Tibial nerve (tissue), 4 donors: ENCODE data around the gene APLP2. TPM values are rescaled to one million over a fixed set of nuclear protein-coding genes. Genes with fewer than 3 reads are reported as not detected.

Source experiments
- DNase-seq, 2 donors: peaks; one replicate each; pipeline ENCODE4 v3.0.0-alpha.2; 2019; ENCODE audit warnings: low spot score in 2 of 2
- H3K27ac ChIP-seq, 4 donors: fragments of 200-600 bp; sonication (generic) in 3 of 4; one replicate each; pipeline ENCODE4 v1.5.1; 2017 to 2019; ENCODE audit warnings: mild to moderate bottlenecking in 1 of 4
- H3K27me3 ChIP-seq, 2 donors: fragments of 200-600 bp; sonication (generic) in 1 of 2; one replicate each; pipeline versions ENCODE4 v1.5.1 to v1.6.0; 2017 to 2019
- H3K36me3 ChIP-seq, 3 donors: fragments of 200-600 bp; sonication (generic); one replicate each; pipeline ENCODE4 v1.5.1; 2018 to 2019
- H3K4me1 ChIP-seq, 4 donors: fragments of 200-600 bp; sonication (generic) in 3 of 4; one replicate each; pipeline ENCODE4 v1.5.1; 2017 to 2019
- H3K4me3 ChIP-seq, 4 donors: fragments of 200-600 bp; sonication (generic) in 3 of 4; one replicate each; pipeline ENCODE4 v1.5.1; 2017 to 2019; ENCODE audit warnings: mild to moderate bottlenecking in 1 of 4, moderate library complexity in 1 of 4
- H3K9me3 ChIP-seq, 4 donors: fragments of 200-600 bp; sonication (generic) in 3 of 4; one replicate each; pipeline ENCODE4 v1.5.1; 2017 to 2019
- CTCF ChIP-seq, 5 experiments: fragments of 200-600 bp in 3 of 5; fragments of 450-650 bp in 2 of 5; sonication (generic) in 3 of 5; IDR thresholded peaks; one replicate each; pipeline ENCODE4 v1.5.1; 2016 to 2019; ENCODE audit warnings: antibody characterized with exemption in 5 of 5, mild to moderate bottlenecking in 3 of 5, moderate library complexity in 2 of 5
- EP300 ChIP-seq, 2 donors: sonication (generic); formaldehyde crosslinking; IDR thresholded peaks; one replicate each; pipeline ENCODE4 v1.6.1; 2017; ENCODE audit warnings: antibody characterized with exemption in 2 of 2, mild to moderate bottlenecking in 1 of 2
- POLR2A ChIP-seq, 2 donors: fragments of 450-650 bp; IDR thresholded peaks; one replicate each; pipeline ENCODE4 v1.6.1; 2017; ENCODE audit warnings: antibody characterized with exemption in 2 of 2, mild to moderate bottlenecking in 2 of 2, moderate library complexity in 2 of 2
- WGBS, 2 donors: methylation state at CpG; one replicate each; pipeline ENCODE4 v1.1.5; 2018; 5-methylcytosine and 5-hydroxymethylcytosine counted together
- total RNA-seq, 4 donors: library from RNA; depleted of rRNA; stranded (reverse); fragments of >200 nt; gene quantifications; one replicate each; pipeline ENCODE4 v1.1.0, GENCODE V29; 2016

APLP2 gene
- total RNA-seq, 4 donors from 2014 or later, result 200 to 229 (median 212) TPM

- TF ChIP-seq POLR2A (IDR thresholded peaks at IDR 0.05), result no peak
- TF ChIP-seq EP300 (IDR thresholded peaks at IDR 0.05), result no peak
- peak; percentile 64 to 77 (median 68) for TF ChIP-seq CTCF (IDR thresholded peaks at IDR 0.05)
- peaks cover 0 to 88% (median 3%) of the 10 kb centered on the region in 3 donors for H3K36me3 ChIP-seq
- H3K4me3 ChIP-seq, result no peak overlapping the region
- H3K27ac ChIP-seq, result no peak overlapping the region
- H3K9me3 ChIP-seq, result no peaks in the 10 kb centered on the region
- 64 to 66% methylated on average over 9 of the region's 9 CpGs for WGBS, 2 donors
- peak in 1 of 2 donors; percentile 66 for DNase-seq
- H3K4me1 ChIP-seq, result no peaks in the 10 kb centered on the region
- no peaks in the 10 kb centered on the region for H3K27me3 ChIP-seq
Observed at GRCh38 chr11:130131961-130132850, 62.5 kb downstream of the APLP2 start.

GRCh38 chr11:130133716-130134115 is 64.0 kb downstream of the APLP2 start:
- peaks cover 0 to 87% (median 3%) of the 10 kb centered on the region in 3 donors for H3K36me3 ChIP-seq
- WGBS, 2 donors, result 95% methylated on average over 8 of the region's 8 CpGs

DNA sequence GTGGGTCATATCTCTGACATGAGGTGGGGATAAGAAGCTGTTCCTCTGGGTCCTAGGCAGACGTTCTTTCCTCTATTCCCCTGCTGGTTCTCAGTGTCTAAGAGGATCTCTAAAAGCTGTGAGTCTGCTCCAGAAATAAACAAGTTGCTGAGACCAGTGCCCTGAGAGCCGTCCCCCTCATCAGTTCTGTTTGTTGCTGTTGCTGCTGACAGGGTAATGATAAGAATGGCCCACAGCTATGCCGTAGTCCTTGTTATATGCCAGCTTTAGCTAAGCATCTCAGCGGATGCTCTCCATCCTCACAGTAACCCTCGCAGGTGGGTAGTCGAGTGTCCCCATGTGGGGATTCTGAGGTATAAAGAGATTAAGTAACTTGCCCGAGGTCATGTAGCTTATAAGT is 66.4 kb downstream of the APLP2 start:
- Histone ChIP-seq H3K27me3 (no peaks in the 10 kb centered on the region), H3K27ac (no peak overlapping the region), H3K9me3 (no peaks in the 10 kb centered on the region), H3K36me3 (peaks cover 0 to 89% (median 3%) of the 10 kb centered on the region in 3 donors), H3K4me1 (no peaks in the 10 kb centered on the region), H3K4me3 (no peak overlapping the region)
- WGBS, 2 donors, result 82 to 89% methylated on average over 7 of the region's 7 CpGs
- DNase-seq, result no peak
- no peak for TF ChIP-seq POLR2A (IDR thresholded peaks at IDR 0.05)
- TF ChIP-seq EP300 (IDR thresholded peaks at IDR 0.05), result no peak
- no peak for TF ChIP-seq CTCF (IDR thresholded peaks at IDR 0.05)

More at GRCh38 chr11:130133716-130134115, 64.0 kb downstream of the APLP2 start:
- Histone ChIP-seq H3K27me3 (no peaks in the 10 kb centered on the region), H3K9me3 (no peaks in the 10 kb centered on the region), H3K4me1 (no peaks in the 10 kb centered on the region), H3K4me3 (no peak overlapping the region), H3K27ac (no peak overlapping the region)
- no peak for DNase-seq
- no peak for TF ChIP-seq CTCF (IDR thresholded peaks at IDR 0.05)
- TF ChIP-seq EP300 (IDR thresholded peaks at IDR 0.05), result no peak
- no peak for TF ChIP-seq POLR2A (IDR thresholded peaks at IDR 0.05)

DNA sequence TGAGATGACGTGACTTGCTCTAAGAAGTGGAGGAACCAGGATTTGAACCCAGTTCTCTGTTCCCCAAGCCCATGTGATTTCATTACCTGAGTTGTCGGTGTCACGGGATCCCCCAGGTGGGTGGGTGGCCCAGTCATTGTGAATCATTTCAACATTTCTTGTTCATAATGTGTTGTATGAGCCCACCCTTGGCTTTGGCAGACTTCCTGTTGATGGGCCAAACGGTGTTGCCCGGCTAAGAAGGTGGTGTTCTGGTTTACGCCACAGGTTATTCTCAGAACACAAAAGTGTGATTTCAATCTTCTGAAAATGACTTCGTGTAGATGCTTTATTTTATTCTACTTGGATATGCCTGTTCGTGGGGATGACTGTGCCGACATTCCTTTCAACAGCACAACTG is 68.3 kb downstream of the APLP2 start:
- Histone ChIP-seq H3K9me3 (no peaks in the 10 kb centered on the region), H3K27ac (no peak overlapping the region), H3K4me1 (no peaks in the 10 kb centered on the region), H3K36me3 (peaks cover 3 to 97% (median 3%) of the 10 kb centered on the region in 3 donors), H3K4me3 (no peak overlapping the region), H3K27me3 (no peaks in the 10 kb centered on the region)
- TF ChIP-seq POLR2A (IDR thresholded peaks at IDR 0.05) (no peak), CTCF (IDR thresholded peaks at IDR 0.05) (no peak), EP300 (IDR thresholded peaks at IDR 0.05) (no peak)
- DNase-seq, result no peak
- WGBS, 2 donors, result 91 to 94% methylated on average over 9 of the region's 9 CpGs

DNA sequence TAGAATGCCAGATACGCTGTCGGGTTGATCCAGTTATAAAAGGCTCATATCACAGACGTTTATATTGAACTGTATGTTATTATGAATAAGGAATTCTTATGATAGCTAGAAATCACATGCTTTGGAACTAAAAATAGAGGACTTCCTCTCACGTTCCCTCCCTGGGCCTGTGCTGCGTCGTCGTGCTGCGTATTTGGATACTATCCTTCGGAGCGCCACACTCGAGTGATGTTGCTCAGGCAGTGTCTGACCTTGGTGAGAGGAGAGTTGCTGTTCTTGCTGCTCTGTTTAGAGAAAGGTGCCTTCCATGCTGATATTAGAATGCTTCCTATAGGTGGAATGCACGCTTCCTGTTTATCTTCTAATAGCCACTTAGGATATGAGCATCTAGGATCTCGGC is 69.7 kb downstream of the APLP2 start:
- WGBS, 2 donors, result 89 to 93% methylated on average over 13 of the region's 13 CpGs
- H3K4me3 ChIP-seq, result no peak overlapping the region
- no peak for DNase-seq
- no peaks in the 10 kb centered on the region for H3K27me3 ChIP-seq
- H3K4me1 ChIP-seq, result no peaks in the 10 kb centered on the region
- peaks cover 0 to 97% (median 3%) of the 10 kb centered on the region in 3 donors for H3K36me3 ChIP-seq
- H3K27ac ChIP-seq, result no peak overlapping the region
- no peak for TF ChIP-seq CTCF (IDR thresholded peaks at IDR 0.05)
- no peak for TF ChIP-seq EP300 (IDR thresholded peaks at IDR 0.05)
- no peak for TF ChIP-seq POLR2A (IDR thresholded peaks at IDR 0.05)
- no peaks in the 10 kb centered on the region for H3K9me3 ChIP-seq
